Mononuclear cell (primary cell): ENCODE measurements around the gene ADM. TPM values are rescaled to one million over a fixed set of nuclear protein-coding genes. Genes with fewer than 3 reads are reported as not detected.

ENCODE experiments used
- H3K27me3 ChIP-seq: 2 replicates; pipeline ENCODE4 v1.6.0; 2011; ENCODE audit warnings: low read length, control low read depth; ENCODE audit not compliant: insufficient read depth
- H3K4me1 ChIP-seq: 2 replicates; pipeline ENCODE4 v1.5.1; 2011; ENCODE audit warnings: mild to moderate bottlenecking, low read length, control low read depth; ENCODE audit not compliant: insufficient read depth
- H3K4me3 ChIP-seq: 2 replicates; pipeline ENCODE4 v1.5.1; 2011; ENCODE audit warnings: mild to moderate bottlenecking, low read length, moderate library complexity
- H3K9me3 ChIP-seq: 2 replicates; pipeline ENCODE4 v1.5.1; 2011; ENCODE audit warnings: low read depth, mild to moderate bottlenecking, control low read depth, low read length
- total RNA-seq: library from RNA; depleted of rRNA; stranded (reverse); fragments of >200 nt; gene quantifications from one replicate; pipeline ENCODE4 v1.2.3, GENCODE V29; 2012

ADM gene
- total RNA-seq, 1 donor, result 93.5 TPM

DNA sequence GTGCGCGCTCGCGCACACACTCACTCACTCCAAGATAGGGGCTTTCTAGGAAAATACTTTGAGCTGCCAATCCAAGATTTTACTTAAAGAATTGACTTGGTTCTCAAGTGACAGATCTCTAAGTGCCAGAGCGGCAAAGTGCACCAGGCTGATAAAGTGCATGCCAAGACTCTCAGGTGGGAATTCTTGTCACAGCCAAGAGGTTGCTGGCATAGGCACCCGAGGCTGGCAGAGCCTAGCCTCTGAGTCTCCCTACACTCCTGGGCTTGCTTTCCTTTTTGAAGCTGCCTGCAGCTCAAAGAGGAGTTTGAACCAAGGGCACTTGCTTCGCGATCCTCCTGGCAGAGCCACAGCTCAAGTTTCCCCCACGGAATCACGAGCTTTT, 2.5 kb upstream of the ADM start:
- Histone ChIP-seq H3K4me3 (peak overlapping the region; percentile 84), H3K4me1 (peaks cover 64% of the 10 kb centered on the region), H3K9me3 (no peaks in the 10 kb centered on the region), H3K27me3 (peaks cover 15% of the 10 kb centered on the region)

DNA sequence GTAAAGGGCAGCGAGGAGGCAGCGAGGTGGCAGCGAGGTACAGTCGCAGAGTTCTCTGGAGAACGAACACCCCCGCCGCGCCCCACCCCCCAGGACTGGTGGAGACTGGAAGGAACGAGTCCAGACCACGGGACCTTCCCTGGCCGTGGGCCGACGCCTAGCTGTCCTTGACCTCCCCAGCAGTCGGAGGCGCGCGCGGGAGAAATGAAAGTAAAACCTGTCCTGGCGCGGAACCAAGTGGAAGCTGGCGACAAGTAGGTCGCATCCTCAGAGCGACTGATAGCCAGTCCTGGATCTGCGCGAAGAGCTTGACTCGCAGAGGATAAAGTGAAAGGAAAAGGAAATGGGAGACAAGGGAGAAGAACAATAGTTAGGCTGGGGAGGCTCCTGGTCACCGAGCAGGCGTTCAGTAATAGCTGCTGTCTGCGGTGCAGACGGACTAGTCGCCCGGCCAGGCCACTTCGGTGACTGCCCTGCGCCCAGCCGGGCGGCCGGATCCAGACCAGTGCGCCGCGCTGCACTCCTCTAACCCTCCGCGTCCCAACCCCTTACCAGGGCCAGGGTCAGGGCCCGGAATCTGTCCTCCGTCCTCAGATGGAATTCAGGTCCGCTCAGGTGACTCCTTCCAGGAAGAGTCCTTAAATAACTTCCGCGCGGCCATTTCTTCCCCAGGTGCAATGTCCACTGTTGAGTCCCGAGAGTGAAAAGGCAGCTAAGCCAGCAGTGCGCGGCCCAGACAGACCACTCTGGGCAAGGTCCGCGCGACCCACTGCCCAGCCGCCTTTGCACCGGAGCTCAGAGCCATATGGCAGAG, 1.9 kb upstream of the ADM start:
- Histone ChIP-seq H3K4me3 (peak overlapping the region; percentile 84), H3K4me1 (peaks cover 70% of the 10 kb centered on the region), H3K27me3 (peaks cover 15% of the 10 kb centered on the region), H3K9me3 (no peaks in the 10 kb centered on the region)

DNA sequence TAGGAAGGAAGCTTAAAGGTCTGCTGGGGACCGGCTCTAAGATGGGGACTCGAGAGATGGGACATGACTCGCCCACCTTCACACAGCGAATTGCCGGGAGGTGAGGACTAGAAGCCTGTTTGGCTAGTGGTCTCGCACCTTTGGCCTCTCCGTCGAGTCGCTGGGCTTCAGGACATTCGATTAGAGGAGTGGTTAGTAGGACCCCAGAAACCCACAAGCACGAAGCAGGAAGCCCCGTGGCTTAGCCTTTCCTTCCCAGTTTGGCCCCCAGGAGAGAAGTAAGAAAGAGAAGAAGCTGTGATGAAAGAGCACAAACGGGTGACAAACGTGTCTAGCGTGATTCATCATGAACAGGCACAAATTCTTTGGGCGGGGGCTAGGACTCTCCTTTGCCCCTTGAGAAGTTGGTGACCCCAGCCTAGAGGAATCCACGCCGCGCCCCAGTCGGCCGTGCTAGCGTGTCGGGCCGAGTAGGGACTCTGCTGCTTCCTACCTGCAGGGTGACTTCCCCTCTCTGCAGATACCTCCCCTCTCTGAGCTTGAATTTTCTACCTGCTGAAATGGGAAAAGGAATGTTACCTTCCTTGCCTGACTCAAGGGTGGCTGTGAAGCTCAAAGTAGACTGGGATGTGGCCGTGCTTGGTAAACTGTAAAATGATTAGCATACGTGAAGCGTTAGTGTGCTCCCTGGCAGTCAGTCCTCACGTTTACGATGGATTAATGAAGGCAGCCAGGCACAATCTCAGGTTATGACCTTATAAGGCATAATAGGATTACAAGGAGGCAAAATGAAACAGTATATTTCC, 1.1 kb upstream of the ADM start:
- H3K4me3 ChIP-seq, result peak overlapping the region; percentile 84
- no peaks in the 10 kb centered on the region for H3K9me3 ChIP-seq
- peaks cover 70% of the 10 kb centered on the region for H3K4me1 ChIP-seq
- peaks cover 18% of the 10 kb centered on the region for H3K27me3 ChIP-seq

- H3K9me3 ChIP-seq, result no peaks in the 10 kb centered on the region
- H3K27me3 ChIP-seq, result peaks cover 18% of the 10 kb centered on the region
- peak overlapping the region; percentile 84 for H3K4me3 ChIP-seq
- H3K4me1 ChIP-seq, result peaks cover 63% of the 10 kb centered on the region
These were observed 540 bp downstream of the ADM start for GRCh38 chr11:10305262-10305963.

- H3K4me1 ChIP-seq, result peaks cover 63% of the 10 kb centered on the region
- H3K4me3 ChIP-seq, result peak overlapping the region; percentile 84
- H3K27me3 ChIP-seq, result peaks cover 21% of the 10 kb centered on the region
These were observed 1.4 kb downstream of the ADM start for GRCh38 chr11:10305964-10306918.

GRCh38 chr11:10307022-10307399, 2.1 kb downstream of the ADM start:
- Histone ChIP-seq H3K9me3 (no peaks in the 10 kb centered on the region), H3K4me1 (peaks cover 57% of the 10 kb centered on the region), H3K27me3 (peaks cover 26% of the 10 kb centered on the region), H3K4me3 (peak overlapping the region; percentile 84)

More at GRCh38 chr11:10305964-10306918, 1.4 kb downstream of the ADM start:
- no peaks in the 10 kb centered on the region for H3K9me3 ChIP-seq

DNA sequence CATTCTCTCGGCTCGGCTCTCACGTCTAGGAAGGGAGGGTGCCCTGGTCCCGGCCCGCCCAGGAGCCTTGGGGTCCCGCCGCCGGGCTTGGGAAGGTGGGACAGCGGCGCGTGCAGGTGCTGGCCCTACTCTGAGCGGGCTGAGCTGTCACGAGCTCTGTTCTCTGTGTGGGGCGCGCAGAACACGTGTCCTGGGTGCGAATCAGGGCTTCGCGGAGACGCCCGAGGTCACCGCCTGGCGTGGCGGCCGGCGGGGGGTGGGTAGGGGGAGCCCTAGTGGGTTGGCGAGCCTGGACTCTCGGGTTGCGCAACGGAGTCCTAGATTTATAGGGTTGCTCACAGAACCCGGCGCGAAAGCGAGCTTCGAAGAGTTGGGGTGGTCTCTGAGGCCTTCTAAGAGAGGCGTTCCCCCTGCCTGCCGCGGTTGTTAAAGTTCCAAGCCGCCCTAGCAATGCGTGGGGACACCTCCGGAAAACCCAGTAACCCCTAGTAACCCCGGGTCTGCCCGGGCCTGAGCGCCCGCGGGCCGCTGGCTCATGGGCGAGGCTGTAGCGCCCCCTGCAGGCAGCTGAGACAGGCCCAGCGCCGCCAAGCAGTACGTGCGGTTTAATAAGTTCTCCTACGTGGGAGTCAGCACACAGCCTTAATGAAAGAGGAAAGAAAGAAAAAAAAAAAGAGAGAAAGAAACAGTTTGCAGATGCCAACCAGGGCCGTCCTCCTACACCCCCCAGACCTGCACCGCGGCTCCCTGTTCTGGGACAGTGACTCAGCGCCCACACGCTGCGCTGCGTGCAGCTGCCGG, 2.7 kb downstream of the ADM start:
- Histone ChIP-seq H3K4me1 (peaks cover 51% of the 10 kb centered on the region), H3K9me3 (no peaks in the 10 kb centered on the region), H3K27me3 (peaks cover 27% of the 10 kb centered on the region), H3K4me3 (peak overlapping the region; percentile 84)

DNA sequence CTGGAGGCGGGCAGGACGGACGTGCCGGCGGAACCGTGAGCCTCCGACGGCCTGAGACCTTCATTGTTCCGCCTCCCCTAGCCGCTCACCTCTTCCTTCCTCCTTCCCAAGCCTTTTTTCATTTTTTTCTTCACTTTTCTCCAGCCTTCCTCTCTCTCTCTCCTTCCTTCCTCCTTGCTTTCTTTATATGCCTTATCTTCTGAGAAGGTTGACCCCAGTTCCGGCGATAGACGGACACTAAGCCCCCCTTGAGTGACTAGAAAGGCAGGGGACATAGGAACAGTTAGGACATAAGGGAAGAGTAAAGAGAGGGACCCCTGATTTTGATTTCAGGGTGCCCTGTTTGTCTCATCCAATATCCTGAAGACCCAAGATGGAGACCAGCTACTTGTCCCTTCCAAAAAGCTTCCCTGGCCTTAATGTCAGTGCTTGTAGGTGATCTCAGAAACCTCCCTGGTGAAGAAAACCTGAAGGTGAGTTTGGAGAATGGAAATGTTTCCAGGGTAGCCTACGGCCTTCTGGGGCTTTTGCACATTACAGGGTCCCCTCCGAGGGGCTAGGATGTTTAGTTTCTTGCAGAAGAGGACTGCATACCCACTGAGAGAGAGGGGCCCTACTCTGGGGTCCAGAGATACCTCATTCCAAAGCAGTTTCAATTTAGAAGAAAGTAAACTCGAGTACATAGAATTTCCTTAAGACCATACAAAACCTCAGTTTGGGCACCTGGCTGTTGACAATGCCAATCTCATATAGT, 3.5 kb downstream of the ADM start:
- Histone ChIP-seq H3K4me3 (peak overlapping the region; percentile 84), H3K4me1 (peaks cover 50% of the 10 kb centered on the region), H3K9me3 (no peaks in the 10 kb centered on the region), H3K27me3 (peaks cover 27% of the 10 kb centered on the region)

DNA sequence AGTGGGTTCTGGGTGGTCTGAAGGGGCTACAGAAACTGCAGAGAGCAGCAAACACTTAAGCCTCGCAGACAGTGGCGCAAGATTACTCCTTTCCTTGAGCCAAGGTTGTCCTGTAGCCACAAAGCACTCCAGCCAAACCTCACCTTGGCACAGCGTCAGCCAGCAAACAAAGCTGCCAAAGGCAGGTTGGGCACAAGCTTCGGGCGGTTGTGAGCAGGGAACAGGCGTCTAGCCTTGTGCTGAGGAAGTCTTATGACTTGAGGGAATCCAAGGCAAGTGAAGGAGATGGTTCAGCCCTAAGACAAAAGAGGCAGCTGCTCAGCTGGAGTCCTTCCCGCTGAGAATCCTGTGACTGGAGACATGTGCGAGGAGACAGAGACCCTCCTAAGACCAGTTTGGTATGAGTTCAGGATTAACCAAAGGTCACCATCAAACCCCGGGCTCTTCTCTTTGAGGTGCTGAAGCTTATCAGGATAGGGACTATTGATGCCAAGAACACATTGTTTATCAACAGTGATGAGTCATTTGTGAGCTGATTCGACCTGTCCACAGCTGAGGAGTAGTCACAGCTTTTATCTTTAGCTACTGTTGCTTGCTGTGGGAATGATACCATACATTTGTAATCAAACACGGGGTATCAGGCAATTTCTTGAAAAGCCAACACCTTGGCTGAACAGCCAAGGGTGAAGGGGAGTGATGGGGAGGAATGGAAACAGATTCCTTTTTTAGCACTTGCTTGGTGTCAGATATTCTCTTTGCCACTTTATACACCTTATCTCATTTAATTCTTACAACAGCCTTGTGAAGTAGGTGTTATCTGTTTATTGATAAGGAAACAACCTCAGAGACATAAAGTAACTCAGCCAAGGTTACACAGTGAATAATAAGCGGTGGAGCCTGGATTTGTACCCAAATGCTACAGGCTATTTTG, 4.6 kb downstream of the ADM start:
- Histone ChIP-seq H3K4me3 (no peak overlapping the region), H3K27me3 (peaks cover 31% of the 10 kb centered on the region), H3K9me3 (no peaks in the 10 kb centered on the region), H3K4me1 (peaks cover 39% of the 10 kb centered on the region)

- Histone ChIP-seq H3K27me3 (peaks cover 31% of the 10 kb centered on the region), H3K4me3 (no peak overlapping the region), H3K9me3 (no peaks in the 10 kb centered on the region), H3K4me1 (peaks cover 32% of the 10 kb centered on the region)
These were observed 5.5 kb downstream of the ADM start for GRCh38 chr11:10310301-10310841.

DNA sequence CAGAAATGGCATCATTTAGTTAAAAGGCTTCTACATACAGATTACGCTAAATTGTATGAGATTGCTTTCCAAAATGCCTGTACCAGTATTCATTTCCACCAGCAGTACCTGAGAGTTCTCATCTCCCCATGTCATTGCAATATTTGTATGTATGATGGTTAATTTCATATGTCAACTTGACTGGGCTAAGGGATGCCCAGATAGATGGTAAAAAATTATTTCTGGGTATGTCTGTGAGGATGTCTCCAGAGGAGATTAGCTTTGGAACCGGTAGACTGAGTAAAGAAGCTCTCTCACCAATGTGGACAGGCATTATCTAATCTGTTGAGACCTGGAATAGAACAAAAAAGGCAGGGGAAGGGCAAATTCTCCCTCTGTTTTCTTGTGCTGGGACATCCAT, 6.9 kb downstream of the ADM start:
- Histone ChIP-seq H3K4me3 (no peak overlapping the region), H3K9me3 (no peaks in the 10 kb centered on the region), H3K27me3 (peaks cover 19% of the 10 kb centered on the region), H3K4me1 (peaks cover 17% of the 10 kb centered on the region)
